IMR-90 (cell line): ENCODE results near the gene SIGLEC14. TPM values are rescaled to one million over a fixed set of nuclear protein-coding genes. Genes with fewer than 3 reads are reported as not detected.

Experiments
- ATAC-seq: fragments of 200-7000 bp; cut with Tn5 transposase; 2 replicates; pipeline ENCODE4 v1.9.1; 2020; ENCODE audit warnings: low read depth, mild to moderate bottlenecking, moderate library complexity
- BruUV-seq: library from RNA; stranded (reverse); fragments of 400-500 nt; replicated peaks from 2 replicates; lab custom pipeline; 2021; lab: Mats Ljungman, UMichigan
- CTCF ChIA-PET: fragments of 300-600 bp; formaldehyde crosslinking; extraction: SDS; loops from one replicate; lab custom pipeline; 2021; ENCODE audit warnings: antibody characterized with exemption; lab: Yijun Ruan, JAX
- POLR2A ChIA-PET: fragments of 300-600 bp; sonication (Branson Sonifier 250); formaldehyde crosslinking; loops from one replicate; lab custom pipeline; 2022; ENCODE audit warnings: antibody characterized with exemption; ENCODE audit not compliant: unreplicated experiment; lab: Charles Lee
- DNase-seq: peaks from one replicate; pipeline ENCODE4 v3.0.0; 2013
- H2AFZ ChIP-seq: replicated peaks from 2 replicates; pipeline ENCODE3; 2013; ENCODE audit warnings: low read length, mild to moderate bottlenecking; ENCODE audit not compliant: poor library complexity
- H2AK5ac ChIP-seq: 2 replicates; pipeline ENCODE4 v1.6.1; 2013; ENCODE audit warnings: low read depth, low read length, inconsistent platforms
- H2AK9ac ChIP-seq: replicated peaks from 2 replicates; pipeline ENCODE3; 2013; ENCODE audit warnings: mild to moderate bottlenecking, low read depth, low read length, moderate library complexity; ENCODE audit not compliant: poor library complexity
- H2BK120ac ChIP-seq: 2 replicates; pipeline ENCODE4 v1.6.1; 2013; ENCODE audit warnings: low read depth, low read length, inconsistent platforms
- H2BK15ac ChIP-seq: 3 replicates; pipeline ENCODE4 v1.6.1; 2013; ENCODE audit warnings: low read depth, low read length, inconsistent platforms
- H2BK20ac ChIP-seq: 2 replicates; pipeline ENCODE4 v1.6.1; 2013; ENCODE audit warnings: low read depth, mild to moderate bottlenecking, inconsistent platforms, low read length, moderate library complexity
- H2BK5ac ChIP-seq: 2 replicates; pipeline ENCODE4 v1.6.1; 2013; ENCODE audit warnings: mild to moderate bottlenecking, low read depth, low read length, inconsistent platforms; ENCODE audit not compliant: poor library complexity, severe bottlenecking
- H3K14ac ChIP-seq: replicated peaks from 2 replicates; pipeline ENCODE4 v1.6.1; 2013; ENCODE audit warnings: low read depth, low read length, inconsistent platforms
- H3K18ac ChIP-seq: 2 replicates; pipeline ENCODE4 v1.6.1; 2013; ENCODE audit warnings: low read depth, low read length, control low read depth
- H3K23ac ChIP-seq: 2 replicates; pipeline ENCODE4 v1.6.1; 2013; ENCODE audit warnings: low read depth, low read length, inconsistent platforms
- H3K27ac ChIP-seq: 2 replicates; pipeline ENCODE4 v1.5.1; 2013; ENCODE audit warnings: mild to moderate bottlenecking, control low read depth, low read length; ENCODE audit not compliant: insufficient read depth
- H3K27me3 ChIP-seq: 2 replicates; pipeline ENCODE4 v1.6.1; 2013; ENCODE audit warnings: low read length; ENCODE audit not compliant: control insufficient read depth, insufficient read depth
- H3K36me3 ChIP-seq: 2 replicates; pipeline ENCODE4 v1.6.1; 2013; ENCODE audit warnings: low read length, mixed read lengths; ENCODE audit not compliant: control insufficient read depth, insufficient read depth
- H3K4ac ChIP-seq: 2 replicates; pipeline ENCODE4 v1.6.1; 2013; ENCODE audit warnings: low read depth, low read length, inconsistent platforms
- H3K4me1 ChIP-seq: 2 replicates; pipeline ENCODE4 v1.6.1; 2013; ENCODE audit warnings: low read length, mixed read lengths; ENCODE audit not compliant: control insufficient read depth, insufficient read depth
- H3K4me2 ChIP-seq: 2 replicates; pipeline ENCODE4 v1.6.1; 2013; ENCODE audit warnings: low read depth, mild to moderate bottlenecking, control low read depth, low read length, moderate library complexity
- H3K4me3 ChIP-seq: 2 replicates; pipeline ENCODE4 v1.5.1; 2013; ENCODE audit warnings: low read depth, mild to moderate bottlenecking, control low read depth, low read length, moderate library complexity; ENCODE audit not compliant: insufficient read depth
- H3K56ac ChIP-seq: 2 replicates; pipeline ENCODE4 v1.6.1; 2013; ENCODE audit warnings: low read length, inconsistent platforms; ENCODE audit not compliant: insufficient read depth; ENCODE audit errors: extremely low read depth
- H3K79me1 ChIP-seq, 2 experiments: 2 replicates each; pipeline ENCODE4 v1.6.1; 2013; ENCODE audit warnings: low read length in 2 of 2, inconsistent platforms in 1 of 2, low read depth in 1 of 2
- H3K9ac ChIP-seq: 2 replicates; pipeline ENCODE4 v1.6.1; 2013; ENCODE audit warnings: low read depth, low read length, control low read depth
- H3K9me1 ChIP-seq: 2 replicates; pipeline ENCODE4 v1.6.1; 2013; ENCODE audit warnings: low read length, inconsistent platforms; ENCODE audit not compliant: insufficient read depth
- H3K9me3 ChIP-seq: 2 replicates; pipeline ENCODE4 v1.6.1; 2013; ENCODE audit warnings: low read length; ENCODE audit not compliant: control insufficient read depth, insufficient read depth
- H4K20me1 ChIP-seq: 2 replicates; pipeline ENCODE4 v1.6.1; 2013; ENCODE audit warnings: low read length, inconsistent platforms; ENCODE audit not compliant: insufficient read depth
- H4K5ac ChIP-seq: 2 replicates; pipeline ENCODE4 v1.6.1; 2013; ENCODE audit warnings: mild to moderate bottlenecking, low read depth, low read length, control low read depth
- H4K8ac ChIP-seq, 2 experiments: 2 replicates each; pipeline ENCODE4 v1.6.1; 2013; ENCODE audit warnings: low read depth in 2 of 2, low read length in 2 of 2, control low read depth in 1 of 2, inconsistent platforms in 1 of 2
- H4K91ac ChIP-seq: 2 replicates; pipeline ENCODE4 v1.6.1; 2013; ENCODE audit warnings: low read depth, low read length, inconsistent platforms; ENCODE audit not compliant: insufficient read depth
- FOS ChIP-seq: fragments of 150-350 bp; IDR thresholded peaks from 2 replicates; pipeline ENCODE4 v1.6.1; 2016; ENCODE audit warnings: low read depth, low read length
- RFX5 ChIP-seq: IDR thresholded peaks from 2 replicates; pipeline ENCODE4 v1.8.0; 2012; ENCODE audit warnings: low read depth, mild to moderate bottlenecking, low read length, moderate library complexity
- WGBS, 2 experiments: methylation state at CpG; one replicate each; pipeline versions ENCODE4 v1.1.5 to v1.1.7; 2013; ENCODE audit warnings: missing lambda C conversion rate in 2 of 2; ENCODE audit not compliant: insufficient read length in 1 of 2; ENCODE audit errors: extremely low coverage in 2 of 2; 5-methylcytosine and 5-hydroxymethylcytosine counted together
- dilution Hi-C: fragments of 300-500 bp; cut with HindIII; formaldehyde crosslinking; loops from one replicate; pipeline ENCODE4 v1.14.3; 2018; ENCODE audit warnings: low sequenced_read_pairs; ENCODE audit not compliant: unreplicated experiment
- in situ Hi-C: fragments of 300-500 bp; cut with MboI; formaldehyde crosslinking; loops from 3 replicates; pipeline ENCODE4 v1.14.3; 2019; ENCODE audit warnings: low sequenced_read_pairs, inconsistent platforms, mixed read lengths
- intact Hi-C: fragments of 100-400 bp; cut with micrococcal nuclease; formaldehyde crosslinking; loops from 2 replicates; pipeline ENCODE4 v1.10.0; 2022
- polyA plus RNA-seq, 3 experiments: library from polyadenylated mRNA; depleted of rRNA; stranded (reverse); fragments of >200 nt; gene quantifications; 2 replicates each; pipeline ENCODE4 v1.2.3, GENCODE V29; 2012; ENCODE audit warnings: low replicate concordance in 1 of 3
- total RNA-seq: library from RNA; depleted of rRNA; stranded (reverse); fragments of >200 nt; gene quantifications from 2 replicates; pipeline ENCODE4 v1.2.3, GENCODE V29; 2012

Gene SIGLEC14
- total and polyA plus RNA-seq, 2 of the 4 experiments (the other 2 are of a cell fraction) = not detected

DNA sequence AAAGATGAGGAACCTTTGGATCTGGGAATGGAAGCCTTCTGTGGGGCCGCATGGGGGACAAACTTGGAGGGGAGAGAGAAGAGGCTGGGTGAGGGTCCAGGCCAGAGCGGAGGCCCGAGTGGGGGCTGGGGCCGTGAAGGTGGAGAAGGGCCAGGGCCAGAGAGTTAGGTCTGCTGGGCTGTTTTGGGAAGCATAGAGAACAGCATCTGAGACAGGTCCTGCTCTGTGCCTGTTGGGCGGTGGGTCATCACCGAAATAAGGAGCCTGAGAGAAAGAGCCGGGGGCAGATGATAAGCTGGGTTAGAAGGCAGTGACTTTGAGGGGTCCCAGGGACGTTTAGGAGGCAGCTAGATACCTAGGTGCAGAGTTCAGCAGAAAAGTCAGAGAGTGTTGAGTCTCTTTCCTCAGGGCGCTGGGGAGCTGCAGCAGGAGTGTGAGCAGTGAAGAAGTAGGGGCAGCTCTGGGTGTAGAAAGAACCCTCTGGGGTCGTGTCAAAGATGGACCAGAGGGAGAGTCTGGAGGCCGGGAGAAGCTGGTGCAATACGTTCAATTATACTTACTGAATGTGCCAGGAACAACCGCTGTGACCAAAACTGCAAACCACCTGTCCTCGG is 49.2 kb upstream of the SIGLEC14 start:
- no peak overlapping the region for H2BK5ac ChIP-seq
- peaks cover 71% of the 10 kb centered on the region for H3K36me3 ChIP-seq
- H3K27me3 ChIP-seq = no peaks in the 10 kb centered on the region
- no peak overlapping the region for H3K23ac ChIP-seq
- H2BK20ac ChIP-seq = no peak overlapping the region
- H3K4ac ChIP-seq = no peak overlapping the region
- peaks cover 19% of the 10 kb centered on the region for H3K9me1 ChIP-seq
- ATAC-seq (no peak), DNase-seq (no peak)
- no peak overlapping the region for H2AK9ac ChIP-seq
- no peak overlapping the region for H4K8ac ChIP-seq
- 80% methylated on average over 6 of the region's 14 CpGs; no CpG with 5 or more reads in 1 of the 2 experiments for WGBS, 2 experiments
- dilution Hi-C loops (no loop called here), in situ Hi-C loops (no loop called here), intact Hi-C loops (no loop called here)
- no peak overlapping the region for H4K91ac ChIP-seq
- peaks cover 35 to 81% of the 10 kb centered on the region in 2 experiments for H3K79me1 ChIP-seq
- no peak overlapping the region for H2AK5ac ChIP-seq
- H3K56ac ChIP-seq = no peak overlapping the region
- peaks cover 9% of the 10 kb centered on the region for H3K4me1 ChIP-seq
- H3K4me2 ChIP-seq = no peak overlapping the region
- H2BK15ac ChIP-seq = no peak overlapping the region
- ChIA-PET CTCF (no interaction called here), POLR2A (no interaction called here)
- TF ChIP-seq FOS (no peak), RFX5 (no peak)
- no peak overlapping the region for H3K27ac ChIP-seq
- peaks cover 86% of the 10 kb centered on the region for H4K20me1 ChIP-seq
- no TSS peak for BruUV-seq
- H3K9ac ChIP-seq = no peak overlapping the region
- H2BK120ac ChIP-seq = no peak overlapping the region
- H2AFZ ChIP-seq = no peak overlapping the region
- no peak overlapping the region for H3K14ac ChIP-seq
- no peak overlapping the region for H4K5ac ChIP-seq
- no peak overlapping the region for H3K18ac ChIP-seq
- H3K4me3 ChIP-seq = no peak overlapping the region
- no peaks in the 10 kb centered on the region for H3K9me3 ChIP-seq
